HL-60 (cell line): Measurements from ENCODE around the gene FOXL3.

Experiments used
- CTCF ChIP-seq: IDR thresholded peaks from one replicate; pipeline ENCODE4 v1.5.1; 2011; ENCODE audit warnings: low read length, control low read depth, inconsistent platforms; ENCODE audit not compliant: insufficient read depth
- GABPA ChIP-seq: IDR thresholded peaks from 2 replicates; pipeline ENCODE4 v1.6.1; 2012; ENCODE audit warnings: low read depth

- TF ChIP-seq CTCF: no peak
- TF ChIP-seq GABPA: no peak
Observed at GRCh38 chr7:253581-254336, 36.2 kb upstream of the FOXL3 start.
